AG04450 (cell line): ENCODE measurements around the gene BIK. TPM values are rescaled to one million over a fixed set of nuclear protein-coding genes. Genes with fewer than 3 reads are reported as not detected.
A peak's percentile ranks its signal among the peaks of the same experiment; 100 is the strongest.

Experiments
- CTCF ChIA-PET: fragments of 300-600, 350-600 bp; formaldehyde crosslinking; extraction: SDS; loops from one replicate; lab custom pipeline; 2022; ENCODE audit warnings: antibody characterized with exemption, inconsistent platforms; lab: Charles Lee
- POLR2A ChIA-PET: fragments of 350-600 bp; formaldehyde crosslinking; extraction: SDS; loops from one replicate; lab custom pipeline; 2021; ENCODE audit warnings: antibody characterized with exemption, inconsistent platforms; lab: Yijun Ruan, JAX
- DNase-seq: peaks from one replicate; pipeline ENCODE4 v3.0.0-alpha.2; 2011; ENCODE audit warnings: low read depth, low spot score
- H3K27ac ChIP-seq: one replicate; pipeline ENCODE4 v1.5.1; 2012; ENCODE audit warnings: low read depth, low read length, control low read depth
- H3K27me3 ChIP-seq: one replicate; pipeline ENCODE4 v1.6.0; 2012; ENCODE audit warnings: low read length; ENCODE audit not compliant: control insufficient read depth, insufficient read depth
- H3K4me3 ChIP-seq: 2 replicates; pipeline ENCODE4 v1.5.1; 2011; ENCODE audit warnings: mild to moderate bottlenecking, low read depth, low read length, control low read depth
- H3K9me3 ChIP-seq: 2 replicates; pipeline ENCODE4 v1.5.1; 2012; ENCODE audit warnings: low read length; ENCODE audit not compliant: control insufficient read depth, insufficient read depth
- CTCF ChIP-seq: IDR thresholded peaks from 2 replicates; pipeline ENCODE4 v1.5.1; 2011; ENCODE audit warnings: low read depth, low read length, control low read depth, inconsistent platforms
- polyA plus RNA-seq: library from polyadenylated mRNA; depleted of rRNA; stranded (reverse); fragments of >200 nt; gene quantifications from 2 replicates; pipeline ENCODE4 v1.2.3, GENCODE V29; 2011

Gene BIK
- polyA plus RNA-seq, 1 experiment, result not detected

GRCh38 chr22:43152357-43153071 lies 42.0 kb downstream of the BIK start:
- no peak for TF ChIP-seq CTCF
- Histone ChIP-seq H3K4me3 (peak overlapping the region; percentile 80), H3K9me3 (no peaks in the 10 kb centered on the region; the same call in 1 of the 2 replicates), H3K27me3 (no peaks in the 10 kb centered on the region), H3K27ac (peak overlapping the region; percentile 61)
- POLR2A ChIA-PET, result interaction anchor here (0.7 kb wide), 1 partner anchor 90 kb away, joined by 4 read pairs; no protein-coding TSS in a partner anchor
- CTCF ChIA-PET, result no interaction called here
- no peak for DNase-seq

GRCh38 chr22:43153899-43154298 lies 43.3 kb downstream of the BIK start:
- Histone ChIP-seq H3K9me3 (no peaks in the 10 kb centered on the region; the same call in 1 of the 2 replicates), H3K4me3 (no peak overlapping the region), H3K27ac (no peak overlapping the region), H3K27me3 (no peaks in the 10 kb centered on the region)
- CTCF ChIA-PET, result no interaction called here
- POLR2A ChIA-PET, result no interaction called here
- no peak for TF ChIP-seq CTCF
- no peak for DNase-seq

GRCh38 chr22:43154887-43155536 lies 44.5 kb downstream of the BIK start:
- Histone ChIP-seq H3K9me3 (no peaks in the 10 kb centered on the region; the same call in 1 of the 2 replicates), H3K27ac (no peak overlapping the region), H3K27me3 (no peaks in the 10 kb centered on the region), H3K4me3 (no peak overlapping the region)
- ChIA-PET POLR2A (no interaction called here), CTCF (no interaction called here)
- TF ChIP-seq CTCF, result no peak
- no peak for DNase-seq

GRCh38 chr22:43155789-43156188 lies 45.2 kb downstream of the BIK start:
- no peak for DNase-seq
- TF ChIP-seq CTCF, result no peak
- H3K27ac ChIP-seq, result no peak overlapping the region
- H3K27me3 ChIP-seq, result no peaks in the 10 kb centered on the region
- no peak overlapping the region for H3K4me3 ChIP-seq
- H3K9me3 ChIP-seq, result no peaks in the 10 kb centered on the region; the same call in 1 of the 2 replicates
- POLR2A ChIA-PET, result no interaction called here
- CTCF ChIA-PET, result no interaction called here

- ChIA-PET CTCF (interaction anchor here (0.6 to 1.4 kb wide), 2 partner anchors 31 to 348 kb away, joined by 3 to 5 read pairs; no protein-coding TSS in a partner anchor), POLR2A (interaction anchor here (0.9 kb wide), 1 partner anchor 13 kb away, joined by 3 read pairs; the partner anchor contains the start of gene MCAT)
- DNase-seq, result no peak
Measured at GRCh38 chr22:43156413-43156812, 45.9 kb downstream of the BIK start.

More at GRCh38 chr22:43156413-43156812, 45.9 kb downstream of the BIK start:
- H3K27ac ChIP-seq, result no peak overlapping the region
- H3K9me3 ChIP-seq, result no peaks in the 10 kb centered on the region; the same call in 1 of the 2 replicates
- H3K27me3 ChIP-seq, result no peaks in the 10 kb centered on the region
- no peak overlapping the region for H3K4me3 ChIP-seq
- TF ChIP-seq CTCF, result no peak
